Natural killer cell treated with Interleukin-12 subunit alpha and Interleukin-12 subunit beta and Interleukin-15 and Interleukin-18, amount 100 ng/mL, for 72 hours (primary cell): ENCODE data around the gene ZNF629. TPM values are rescaled to one million over a fixed set of nuclear protein-coding genes. Genes with fewer than 3 reads are reported as not detected.
A peak's percentile ranks its signal among the peaks of the same experiment; 100 is the strongest.

Source experiments
- ATAC-seq, 2 donors: fragments of 150-1000 bp; cut with Tn5 transposase in 1 of 2; sonication (Bioruptor Pico), chemical (Tn5 transposase) in 1 of 2; 2 replicates each; pipeline ENCODE4 v1.10.0; 2021
- DNase-seq: peaks from one replicate; pipeline ENCODE4 v3.0.0; 2022; ENCODE audit warnings: low spot score
- H3K27ac Mint-ChIP-seq, 2 donors: 1 replicate in 1 of 2; 2 replicates in 1 of 2; pipeline ENCODE4 v1.8.0; 2022; ENCODE audit warnings: mixed read lengths in 2 of 2, mild to moderate bottlenecking in 1 of 2, moderate library complexity in 1 of 2
- H3K27me3 Mint-ChIP-seq, 2 donors: 1 replicate in 1 of 2; 2 replicates in 1 of 2; pipeline ENCODE4 v1.8.0; 2022; ENCODE audit warnings: mixed read lengths in 2 of 2
- H3K36me3 Mint-ChIP-seq: one replicate; pipeline ENCODE4 v1.8.0; 2022; ENCODE audit warnings: mixed read lengths
- H3K4me1 Mint-ChIP-seq, 2 donors: 1 replicate in 1 of 2; 2 replicates in 1 of 2; pipeline ENCODE4 v1.8.0; 2022; ENCODE audit warnings: low read depth in 2 of 2, mixed read lengths in 2 of 2, mild to moderate bottlenecking in 1 of 2
- H3K4me3 Mint-ChIP-seq: one replicate; pipeline ENCODE4 v1.8.0; 2022; ENCODE audit warnings: mixed read lengths
- H3K9me3 Mint-ChIP-seq: 2 replicates; pipeline ENCODE4 v1.8.0; 2022; ENCODE audit warnings: mixed read lengths
- total RNA-seq, 2 donors: library from RNA; stranded (reverse); gene quantifications; one replicate each; pipeline ENCODE4 v1.2.3, GENCODE V29; 2022

Gene ZNF629
- total RNA-seq, 2 donors from 2014 or later = 0.98 to 3.8 TPM

GRCh38 chr16:30740364-30741251 lies 46.4 kb downstream of the ZNF629 start:
- peaks cover 30% of the 10 kb centered on the region for H3K36me3 Mint-ChIP-seq
- no peak for ATAC-seq
- H3K4me3 Mint-ChIP-seq = no peak overlapping the region

DNA sequence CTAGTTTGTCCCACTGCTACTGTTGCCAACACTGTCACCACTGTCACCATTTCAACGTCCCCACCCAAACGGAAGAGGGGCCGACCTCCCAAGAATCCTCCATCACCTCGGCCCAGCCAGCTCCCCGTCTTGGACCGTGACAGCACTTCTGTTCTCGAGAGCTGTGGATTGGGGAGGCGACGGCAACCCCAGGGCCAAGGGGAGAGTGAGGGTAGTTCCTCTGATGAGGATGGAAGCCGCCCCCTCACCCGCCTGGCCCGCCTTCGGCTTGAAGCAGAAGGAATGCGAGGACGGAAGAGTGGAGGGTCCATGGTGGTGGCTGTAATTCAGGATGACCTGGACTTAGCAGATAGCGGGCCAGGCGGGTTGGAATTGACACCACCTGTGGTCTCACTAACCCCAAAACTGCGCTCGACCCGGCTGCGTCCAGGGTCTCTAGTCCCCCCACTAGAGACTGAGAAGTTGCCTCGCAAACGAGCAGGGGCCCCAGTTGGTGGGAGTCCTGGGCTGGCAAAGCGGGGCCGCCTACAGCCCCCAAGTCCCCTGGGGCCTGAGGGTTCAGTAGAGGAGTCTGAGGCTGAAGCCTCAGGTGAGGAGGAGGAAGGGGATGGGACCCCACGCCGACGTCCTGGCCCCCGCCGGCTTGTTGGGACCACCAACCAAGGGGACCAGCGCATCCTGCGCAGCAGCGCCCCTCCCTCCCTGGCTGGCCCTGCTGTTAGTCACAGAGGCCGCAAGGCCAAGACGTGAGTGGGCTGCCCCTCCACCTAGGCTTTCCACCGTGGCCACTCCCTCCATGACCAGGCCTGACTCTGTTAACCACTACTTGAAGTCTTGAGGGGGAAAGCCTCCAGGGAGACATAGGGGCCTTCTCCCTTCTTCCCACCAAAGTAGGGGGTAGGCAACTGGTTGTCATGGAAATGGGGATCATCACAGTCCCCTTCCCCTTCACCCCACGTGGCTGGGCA lies 47.7 kb downstream of the ZNF629 start:
- ATAC-seq = peak in 1 of 2 donors; percentile 13
- DNase-seq = no peak
- Mint-ChIP-seq H3K4me1 (peaks cover 9 to 24% of the 10 kb centered on the region in 2 donors), H3K4me3 (no peak overlapping the region), H3K36me3 (peaks cover 26% of the 10 kb centered on the region), H3K9me3 (no peaks in the 10 kb centered on the region), H3K27ac (no peak overlapping the region), H3K27me3 (no peaks in the 10 kb centered on the region)

More at GRCh38 chr16:30740364-30741251, 46.4 kb downstream of the ZNF629 start:
- no peak for DNase-seq
- H3K9me3 Mint-ChIP-seq = no peaks in the 10 kb centered on the region
- peaks cover 9 to 24% of the 10 kb centered on the region in 2 donors for H3K4me1 Mint-ChIP-seq
- no peaks in the 10 kb centered on the region for H3K27me3 Mint-ChIP-seq
- peak overlapping the region; percentile 17 to 68 for H3K27ac Mint-ChIP-seq

GRCh38 chr16:30737794-30738648 lies 49.0 kb downstream of the ZNF629 start:
- DNase-seq = no peak
- peaks cover 32% of the 10 kb centered on the region for H3K36me3 Mint-ChIP-seq

GRCh38 chr16:30736995-30737793 lies 49.8 kb downstream of the ZNF629 start:
- peak in 1 of 2 donors; percentile 25 for ATAC-seq
- H3K36me3 Mint-ChIP-seq = peaks cover 36% of the 10 kb centered on the region
- H3K9me3 Mint-ChIP-seq = no peaks in the 10 kb centered on the region
- peaks cover 9 to 28% of the 10 kb centered on the region in 2 donors for H3K4me1 Mint-ChIP-seq
- H3K4me3 Mint-ChIP-seq = no peak overlapping the region
- H3K27me3 Mint-ChIP-seq = no peaks in the 10 kb centered on the region
- no peak for DNase-seq
- peak overlapping the region in 1 of 2 donors; percentile 34 for H3K27ac Mint-ChIP-seq

More at GRCh38 chr16:30737794-30738648, 49.0 kb downstream of the ZNF629 start:
- peaks cover 9 to 28% of the 10 kb centered on the region in 2 donors for H3K4me1 Mint-ChIP-seq
- ATAC-seq = no peak
- H3K9me3 Mint-ChIP-seq = no peaks in the 10 kb centered on the region
- no peaks in the 10 kb centered on the region for H3K27me3 Mint-ChIP-seq
- peak overlapping the region in 1 of 2 donors; percentile 34 for H3K27ac Mint-ChIP-seq
- H3K4me3 Mint-ChIP-seq = no peak overlapping the region

- DNase-seq (no peak), ATAC-seq (peak in 1 of 2 donors; percentile 49)
- H3K27ac Mint-ChIP-seq = no peak overlapping the region
These were observed 55.6 kb downstream of the ZNF629 start for GRCh38 chr16:30731411-30731810.

DNA sequence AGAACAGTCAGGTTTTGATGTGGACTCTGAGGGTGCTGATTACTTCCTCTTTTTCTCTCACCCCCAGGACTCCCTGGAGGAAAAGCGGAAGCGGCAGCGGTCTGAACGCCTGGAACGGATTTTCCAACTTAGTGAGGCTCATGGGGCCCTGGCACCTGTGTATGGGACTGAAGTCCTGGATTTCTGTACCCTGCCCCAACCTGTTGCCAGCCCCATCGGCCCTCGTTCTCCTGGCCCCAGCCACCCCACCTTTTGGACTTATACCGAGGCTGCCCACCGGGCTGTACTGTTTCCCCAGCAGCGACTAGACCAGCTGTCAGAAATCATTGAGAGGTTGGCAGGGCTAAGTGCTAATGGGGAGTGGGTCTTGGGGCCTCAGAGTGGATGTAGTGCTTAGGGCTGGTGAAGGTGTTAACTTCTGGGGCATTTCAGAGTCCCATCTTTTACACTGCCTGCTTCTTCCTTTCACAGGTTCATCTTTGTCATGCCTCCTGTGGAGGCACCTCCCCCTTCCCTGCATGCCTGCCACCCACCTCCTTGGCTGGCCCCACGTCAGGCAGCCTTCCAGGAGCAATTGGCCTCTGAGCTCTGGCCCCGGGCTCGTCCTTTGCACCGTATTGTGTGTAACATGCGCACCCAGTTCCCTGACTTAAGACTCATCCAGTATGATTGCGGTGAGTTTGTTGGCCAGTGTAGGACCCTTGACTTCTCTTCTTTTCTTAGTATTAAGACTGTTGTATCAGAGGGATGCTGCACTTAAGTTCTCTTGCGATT lies 57.9 kb downstream of the ZNF629 start:
- H3K27ac Mint-ChIP-seq = no peak overlapping the region
- no peak overlapping the region for H3K4me3 Mint-ChIP-seq
- H3K9me3 Mint-ChIP-seq = no peaks in the 10 kb centered on the region
- H3K36me3 Mint-ChIP-seq = peaks cover 38% of the 10 kb centered on the region
- ATAC-seq = no peak
- H3K4me1 Mint-ChIP-seq = peaks cover 4 to 13% of the 10 kb centered on the region in 2 donors
- H3K27me3 Mint-ChIP-seq = no peaks in the 10 kb centered on the region
- DNase-seq = no peak

More at GRCh38 chr16:30731411-30731810, 55.6 kb downstream of the ZNF629 start:
- Mint-ChIP-seq H3K27me3 (no peaks in the 10 kb centered on the region), H3K4me1 (peaks cover 0 to 10% of the 10 kb centered on the region in 2 donors), H3K9me3 (no peaks in the 10 kb centered on the region), H3K4me3 (no peak overlapping the region), H3K36me3 (peaks cover 34% of the 10 kb centered on the region)

Other genes starting within 250 kb of the ZNF629 start
- 10 to 100 TPM; 14.9 to 22.9 TPM for gene ZNF764, start 228.8 kb downstream of the ZNF629 start, total RNA-seq
- gene ZNF688, start 215.5 kb downstream of the ZNF629 start, total RNA-seq = 1 to 10 TPM; 8.3 to 8.9 TPM
- gene ZNF785, start 201.5 kb downstream of the ZNF629 start, total RNA-seq = 10 to 100 TPM; 13.3 to 20.0 TPM
- 10 to 100 TPM in 1 of 2 donors, 1 to 10 TPM in 1; 9.4 to 14.3 TPM for gene ZNF689, start 176.8 kb downstream of the ZNF629 start, total RNA-seq
- 100 to 1,000 TPM; 128 to 197 TPM for gene PRR14, start 136.2 kb downstream of the ZNF629 start, total RNA-seq
- 100 to 1,000 TPM; 140 to 147 TPM for gene FBRS, start 128.8 kb downstream of the ZNF629 start, total RNA-seq
- 100 to 1,000 TPM in 1 of 2 donors, 10 to 100 TPM in 1; 90.8 to 121 TPM for gene SRCAP, start 88.0 kb downstream of the ZNF629 start, total RNA-seq
- 10 to 100 TPM; 50.2 to 63.8 TPM for gene PHKG2, start 38.8 kb downstream of the ZNF629 start, total RNA-seq
- gene CFAP119, start 25.1 kb downstream of the ZNF629 start, total RNA-seq = 10 to 100 TPM in 1 of 2 donors, 1 to 10 TPM in 1; 3.4 to 17.0 TPM
- 100 to 1,000 TPM; 120 to 161 TPM for gene RNF40, start 24.9 kb downstream of the ZNF629 start, total RNA-seq
- 10 to 100 TPM; 35.3 to 65.0 TPM for gene BCL7C, start 106.9 kb upstream of the ZNF629 start, total RNA-seq
- gene CTF1, start 109.4 kb upstream of the ZNF629 start, total RNA-seq = under 1 TPM; 0.17 to 0.36 TPM
- gene FBXL19, start 136.4 kb upstream of the ZNF629 start, total RNA-seq = 10 to 100 TPM; 22.8 to 42.0 TPM
- 10 to 100 TPM in 1 of 2 donors, 1 to 10 TPM in 1; 7.4 to 16.8 TPM for gene ORAI3, start 161.9 kb upstream of the ZNF629 start, total RNA-seq
- gene SETD1A, start 170.5 kb upstream of the ZNF629 start, total RNA-seq = 10 to 100 TPM; 27.5 to 40.0 TPM
- 1 to 10 TPM; 2.3 to 5.3 TPM for gene HSD3B7, start 198.0 kb upstream of the ZNF629 start, total RNA-seq
- under 1 TPM; 0.05 to 0.50 TPM for gene STX1B, start 223.4 kb upstream of the ZNF629 start, total RNA-seq
- gene STX4, start 246.4 kb upstream of the ZNF629 start, total RNA-seq = 10 to 100 TPM; 85.1 to 92.0 TPM